ENCODE measurements around the gene ATG16L2. TPM values are rescaled to one million over a fixed set of nuclear protein-coding genes. Genes with fewer than 3 reads are reported as not detected.

ATG16L2 gene
- total RNA-seq, 4 donors from 2014 or later = 8.3 to 27.9 (median 16.5) TPM

DNA sequence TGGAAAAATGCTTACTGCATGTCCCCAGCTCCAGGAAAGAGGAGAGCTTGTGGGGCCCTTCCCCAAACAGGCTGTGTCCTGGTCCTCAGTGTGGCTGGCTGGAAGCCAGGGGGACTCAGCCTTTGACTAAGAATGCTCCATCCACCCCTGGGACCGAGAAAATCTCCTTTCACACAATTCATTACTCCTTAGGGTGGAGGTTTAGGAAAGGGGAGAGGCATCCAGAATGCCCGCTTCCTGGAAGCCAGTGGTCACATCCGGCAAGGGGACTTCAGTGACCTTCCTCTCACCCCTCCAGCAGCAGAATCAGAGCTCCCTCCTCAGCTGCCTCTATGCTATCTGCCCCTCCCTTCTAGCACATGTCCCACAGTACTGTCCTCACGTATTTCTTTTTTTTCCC lies 21.9 kb downstream of the ATG16L2 start:
- H3K4me3 ChIP-seq = no peak overlapping the region
- H3K4me1 ChIP-seq = peaks cover 2 to 57% (median 31%) of the 10 kb centered on the region in 3 donors
- no peaks in the 10 kb centered on the region for H3K27me3 ChIP-seq
- TF ChIP-seq EP300 (IDR thresholded peaks at IDR 0.05) (no peak), POLR2AphosphoS5 (IDR thresholded peaks at IDR 0.05) (no peak), POLR2A (IDR thresholded peaks at IDR 0.05) (no peak)
- TF ChIP-seq, protein P1, sequence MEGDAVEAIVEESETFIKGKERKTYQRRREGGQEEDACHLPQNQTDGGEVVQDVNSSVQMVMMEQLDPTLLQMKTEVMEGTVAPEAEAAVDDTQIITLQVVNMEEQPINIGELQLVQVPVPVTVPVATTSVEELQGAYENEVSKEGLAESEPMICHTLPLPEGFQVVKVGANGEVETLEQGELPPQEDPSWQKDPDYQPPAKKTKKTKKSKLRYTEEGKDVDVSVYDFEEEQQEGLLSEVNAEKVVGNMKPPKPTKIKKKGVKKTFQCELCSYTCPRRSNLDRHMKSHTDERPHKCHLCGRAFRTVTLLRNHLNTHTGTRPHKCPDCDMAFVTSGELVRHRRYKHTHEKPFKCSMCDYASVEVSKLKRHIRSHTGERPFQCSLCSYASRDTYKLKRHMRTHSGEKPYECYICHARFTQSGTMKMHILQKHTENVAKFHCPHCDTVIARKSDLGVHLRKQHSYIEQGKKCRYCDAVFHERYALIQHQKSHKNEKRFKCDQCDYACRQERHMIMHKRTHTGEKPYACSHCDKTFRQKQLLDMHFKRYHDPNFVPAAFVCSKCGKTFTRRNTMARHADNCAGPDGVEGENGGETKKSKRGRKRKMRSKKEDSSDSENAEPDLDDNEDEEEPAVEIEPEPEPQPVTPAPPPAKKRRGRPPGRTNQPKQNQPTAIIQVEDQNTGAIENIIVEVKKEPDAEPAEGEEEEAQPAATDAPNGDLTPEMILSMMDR (IDR thresholded peaks at IDR 0.05) = no peak
- 45 to 69% methylated on average over 3 of the region's 4 CpGs for WGBS, 2 donors (ENCODE audit: low coverage in 1 of 2)
- H3K36me3 ChIP-seq = peaks cover 0 to 45% of the 10 kb centered on the region in 2 donors
- H3K27ac ChIP-seq = peak overlapping the region in 3 of 4 donors; percentile 75 to 77 (median 75)
- H3K9me3 ChIP-seq = no peaks in the 10 kb centered on the region
- peak; percentile 32 for ATAC-seq

DNA sequence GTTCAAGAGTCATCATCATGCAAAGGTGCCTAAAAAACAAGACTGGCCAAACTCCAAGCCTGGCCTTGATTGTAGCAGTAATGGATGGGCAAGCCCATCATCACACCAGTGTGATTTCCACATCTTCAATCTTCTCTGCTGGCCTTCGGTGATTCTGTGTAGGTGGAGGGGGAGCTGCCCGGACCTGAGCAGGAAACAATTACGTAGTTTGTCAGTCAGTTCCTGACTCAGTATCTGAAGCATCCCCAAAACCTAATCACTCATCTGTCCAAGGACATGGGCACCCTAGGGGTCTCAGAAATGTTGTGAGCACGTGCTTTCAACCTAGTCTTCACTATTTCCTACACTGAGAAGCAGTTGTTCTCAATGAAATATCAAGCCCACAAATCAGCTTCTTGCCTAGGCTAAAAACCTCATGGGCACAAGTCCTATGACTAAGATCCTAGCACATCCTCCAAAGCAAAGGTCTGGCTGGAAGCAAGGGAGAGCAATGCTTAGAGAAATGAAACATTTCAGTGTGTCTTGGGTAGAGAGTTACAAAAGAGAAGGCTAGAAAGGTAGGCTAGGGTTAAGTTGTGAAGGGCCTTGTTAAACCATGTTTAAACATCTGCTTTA lies 24.6 kb downstream of the ATG16L2 start:
- Histone ChIP-seq H3K27me3 (no peaks in the 10 kb centered on the region), H3K9me3 (no peaks in the 10 kb centered on the region), H3K4me3 (no peak overlapping the region), H3K4me1 (peaks cover 0 to 30% (median 14%) of the 10 kb centered on the region in 3 donors), H3K36me3 (peaks cover 0 to 72% of the 10 kb centered on the region in 2 donors), H3K27ac (no peak overlapping the region)
- TF ChIP-seq, protein P1 (IDR thresholded peaks at IDR 0.05) = no peak
- TF ChIP-seq POLR2AphosphoS5 (IDR thresholded peaks at IDR 0.05) (no peak), POLR2A (IDR thresholded peaks at IDR 0.05) (no peak), EP300 (IDR thresholded peaks at IDR 0.05) (no peak)
- ATAC-seq = no peak
- 92 to 93% methylated on average over 4 of the region's 4 CpGs for WGBS, 2 donors (ENCODE audit: low coverage in 1 of 2)

DNA sequence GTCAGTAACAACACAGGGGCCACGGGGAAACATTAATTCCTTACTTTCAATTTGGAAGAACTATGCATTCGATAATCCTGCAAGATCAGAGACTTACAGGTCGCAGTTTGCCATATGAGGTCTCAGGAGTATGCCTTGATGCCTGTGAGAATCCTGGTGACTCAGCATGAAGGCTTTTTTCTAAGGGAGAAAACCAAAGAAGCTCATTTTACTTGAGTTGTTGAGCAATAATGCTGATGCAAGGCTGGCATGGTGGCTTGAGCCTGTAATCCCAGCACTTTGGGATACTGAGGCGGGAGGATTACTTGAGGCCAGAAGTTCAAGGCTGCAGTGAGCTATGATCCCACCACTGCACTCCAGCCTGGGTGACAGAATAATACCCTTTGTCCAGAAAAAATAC lies 26.6 kb downstream of the ATG16L2 start:
- Histone ChIP-seq H3K9me3 (no peaks in the 10 kb centered on the region), H3K27ac (no peak overlapping the region), H3K27me3 (no peaks in the 10 kb centered on the region), H3K4me1 (peaks cover 0 to 11% (median 0%) of the 10 kb centered on the region in 3 donors), H3K36me3 (peaks cover 0 to 82% of the 10 kb centered on the region in 2 donors), H3K4me3 (no peak overlapping the region)
- TF ChIP-seq POLR2A (IDR thresholded peaks at IDR 0.05) = no peak
- TF ChIP-seq, protein P1 (IDR thresholded peaks at IDR 0.05) = no peak
- no peak for TF ChIP-seq POLR2AphosphoS5 (IDR thresholded peaks at IDR 0.05)
- TF ChIP-seq EP300 (IDR thresholded peaks at IDR 0.05) = no peak
- no peak for ATAC-seq
- 92 to 100% methylated on average over 1 to 2 of the region's 4 CpGs for WGBS, 2 donors (ENCODE audit: low coverage in 1 of 2)

DNA sequence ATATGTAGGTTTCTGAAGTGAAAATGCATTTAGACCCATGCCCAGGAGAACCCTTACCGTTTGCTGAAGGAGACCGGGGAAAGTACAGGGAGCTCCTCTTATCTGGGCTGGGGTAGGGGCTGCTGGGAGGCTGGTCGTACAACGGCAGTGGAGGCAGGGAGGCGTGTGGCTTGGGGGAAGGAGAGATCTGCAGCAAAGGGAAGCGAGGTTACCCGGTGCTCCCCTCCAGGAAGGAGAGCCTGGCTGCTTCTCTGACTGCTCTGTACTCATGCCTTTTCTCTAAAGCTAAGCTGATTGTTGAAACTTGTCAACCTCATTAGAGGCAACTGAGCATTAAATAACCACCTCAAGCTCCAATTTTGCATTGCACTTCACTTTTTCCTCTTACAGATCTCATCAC lies 27.2 kb downstream of the ATG16L2 start:
- Histone ChIP-seq H3K4me3 (no peak overlapping the region), H3K27me3 (no peaks in the 10 kb centered on the region), H3K27ac (no peak overlapping the region), H3K9me3 (no peaks in the 10 kb centered on the region), H3K4me1 (peaks cover 0 to 4% (median 0%) of the 10 kb centered on the region in 3 donors), H3K36me3 (peaks cover 0 to 78% of the 10 kb centered on the region in 2 donors)
- TF ChIP-seq POLR2A (IDR thresholded peaks at IDR 0.05) (no peak), POLR2AphosphoS5 (IDR thresholded peaks at IDR 0.05) (no peak), EP300 (IDR thresholded peaks at IDR 0.05) (no peak)
- no peak for ATAC-seq
- 100% methylated on average over 1 to 6 of the region's 7 CpGs for WGBS, 2 donors (ENCODE audit: low coverage in 1 of 2)

DNA sequence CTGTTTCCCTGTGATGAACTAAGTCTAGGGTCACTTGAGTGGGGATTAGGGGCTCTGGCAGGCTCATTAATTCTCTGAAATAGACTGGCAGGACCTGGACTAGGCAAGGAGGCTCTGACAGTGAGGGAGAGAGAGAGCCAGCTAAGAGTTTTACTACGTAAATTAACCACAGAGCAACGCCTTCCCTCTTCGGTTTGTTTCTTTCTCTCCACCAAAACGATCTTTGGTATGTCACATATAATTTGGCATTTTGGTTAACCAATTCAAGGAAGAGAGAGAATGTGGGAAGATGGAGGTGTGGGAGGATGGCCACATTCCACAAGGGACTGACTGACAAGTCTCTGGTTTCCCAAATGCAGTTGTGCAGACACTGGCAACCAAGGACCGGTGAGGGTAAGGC lies 27.9 kb downstream of the ATG16L2 start:
- Histone ChIP-seq H3K4me3 (no peak overlapping the region), H3K4me1 (no peaks in the 10 kb centered on the region), H3K27me3 (no peaks in the 10 kb centered on the region), H3K9me3 (no peaks in the 10 kb centered on the region), H3K27ac (no peak overlapping the region), H3K36me3 (peaks cover 0 to 77% of the 10 kb centered on the region in 2 donors)
- WGBS, 2 donors (ENCODE audit: low coverage in 1 of 2) = 95% methylated on average over 5 of the region's 5 CpGs; no CpG with 5 or more reads in 1 of the 2 donors
- ATAC-seq = no peak
- TF ChIP-seq POLR2A (IDR thresholded peaks at IDR 0.05) (no peak), EP300 (IDR thresholded peaks at IDR 0.05) (no peak), POLR2AphosphoS5 (IDR thresholded peaks at IDR 0.05) (no peak)
- TF ChIP-seq, protein P1 (IDR thresholded peaks at IDR 0.05) = no peak
